LNCaP clone FGC (cell line): Measurements from ENCODE around the gene CD300E.

Source experiments
- DNase-seq: peaks from one replicate; pipeline ENCODE4 v3.0.0-alpha.2; 2011; ENCODE audit warnings: low read depth
- H3K4me3 ChIP-seq: 2 replicates; pipeline ENCODE4 v1.5.1; 2011; ENCODE audit warnings: mild to moderate bottlenecking, low read depth, low read length, control low read depth
- TF ChIP-seq, protein P1 (sequence below): IDR thresholded peaks from 2 replicates; pipeline ENCODE4 v1.5.1; 2012; ENCODE audit warnings: mild to moderate bottlenecking; ENCODE audit not compliant: control insufficient read depth, insufficient read depth; ENCODE audit errors: extremely low read depth

CD300E gene

GRCh38 chr17:74601944-74602572, 21.5 kb downstream of the CD300E start:
- DNase-seq: no peak
- no peak overlapping the region for H3K4me3 ChIP-seq
- TF ChIP-seq, protein P1, sequence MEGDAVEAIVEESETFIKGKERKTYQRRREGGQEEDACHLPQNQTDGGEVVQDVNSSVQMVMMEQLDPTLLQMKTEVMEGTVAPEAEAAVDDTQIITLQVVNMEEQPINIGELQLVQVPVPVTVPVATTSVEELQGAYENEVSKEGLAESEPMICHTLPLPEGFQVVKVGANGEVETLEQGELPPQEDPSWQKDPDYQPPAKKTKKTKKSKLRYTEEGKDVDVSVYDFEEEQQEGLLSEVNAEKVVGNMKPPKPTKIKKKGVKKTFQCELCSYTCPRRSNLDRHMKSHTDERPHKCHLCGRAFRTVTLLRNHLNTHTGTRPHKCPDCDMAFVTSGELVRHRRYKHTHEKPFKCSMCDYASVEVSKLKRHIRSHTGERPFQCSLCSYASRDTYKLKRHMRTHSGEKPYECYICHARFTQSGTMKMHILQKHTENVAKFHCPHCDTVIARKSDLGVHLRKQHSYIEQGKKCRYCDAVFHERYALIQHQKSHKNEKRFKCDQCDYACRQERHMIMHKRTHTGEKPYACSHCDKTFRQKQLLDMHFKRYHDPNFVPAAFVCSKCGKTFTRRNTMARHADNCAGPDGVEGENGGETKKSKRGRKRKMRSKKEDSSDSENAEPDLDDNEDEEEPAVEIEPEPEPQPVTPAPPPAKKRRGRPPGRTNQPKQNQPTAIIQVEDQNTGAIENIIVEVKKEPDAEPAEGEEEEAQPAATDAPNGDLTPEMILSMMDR: peak; percentile 68

DNA sequence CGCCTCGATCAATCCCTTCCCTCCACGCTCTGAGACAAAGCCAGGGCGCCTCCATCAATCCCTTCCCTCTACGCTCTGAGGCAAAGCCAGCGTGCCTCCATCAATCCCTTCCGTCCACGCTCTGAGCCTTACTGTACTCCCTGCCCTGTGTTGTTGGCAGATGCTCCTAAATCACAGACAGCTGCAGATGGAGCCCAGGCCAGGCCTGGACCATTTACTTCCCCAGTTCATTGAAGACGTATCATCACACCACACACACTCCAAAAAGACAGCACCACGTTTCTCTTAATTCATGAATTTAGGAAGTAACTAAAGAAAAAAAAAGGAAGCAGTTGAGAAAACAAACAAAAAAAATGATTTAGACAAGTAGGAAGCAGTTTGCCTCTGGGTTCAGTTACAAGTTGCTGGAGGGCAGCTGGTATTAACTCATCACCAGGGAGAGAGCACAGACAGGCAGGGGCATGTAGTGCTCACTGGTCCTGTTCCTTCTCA, 24.0 kb downstream of the CD300E start:
- DNase-seq: no peak
- H3K4me3 ChIP-seq: no peak overlapping the region
- TF ChIP-seq, protein P1: no peak

GRCh38 chr17:74599023-74599399, 24.5 kb downstream of the CD300E start:
- no peak for DNase-seq
- TF ChIP-seq, protein P1: no peak

GRCh38 chr17:74598346-74599022, 25.1 kb downstream of the CD300E start:
- no peak for DNase-seq
- no peak overlapping the region for H3K4me3 ChIP-seq
- TF ChIP-seq, protein P1: no peak

More at GRCh38 chr17:74599023-74599399, 24.5 kb downstream of the CD300E start:
- H3K4me3 ChIP-seq: no peak overlapping the region

DNA sequence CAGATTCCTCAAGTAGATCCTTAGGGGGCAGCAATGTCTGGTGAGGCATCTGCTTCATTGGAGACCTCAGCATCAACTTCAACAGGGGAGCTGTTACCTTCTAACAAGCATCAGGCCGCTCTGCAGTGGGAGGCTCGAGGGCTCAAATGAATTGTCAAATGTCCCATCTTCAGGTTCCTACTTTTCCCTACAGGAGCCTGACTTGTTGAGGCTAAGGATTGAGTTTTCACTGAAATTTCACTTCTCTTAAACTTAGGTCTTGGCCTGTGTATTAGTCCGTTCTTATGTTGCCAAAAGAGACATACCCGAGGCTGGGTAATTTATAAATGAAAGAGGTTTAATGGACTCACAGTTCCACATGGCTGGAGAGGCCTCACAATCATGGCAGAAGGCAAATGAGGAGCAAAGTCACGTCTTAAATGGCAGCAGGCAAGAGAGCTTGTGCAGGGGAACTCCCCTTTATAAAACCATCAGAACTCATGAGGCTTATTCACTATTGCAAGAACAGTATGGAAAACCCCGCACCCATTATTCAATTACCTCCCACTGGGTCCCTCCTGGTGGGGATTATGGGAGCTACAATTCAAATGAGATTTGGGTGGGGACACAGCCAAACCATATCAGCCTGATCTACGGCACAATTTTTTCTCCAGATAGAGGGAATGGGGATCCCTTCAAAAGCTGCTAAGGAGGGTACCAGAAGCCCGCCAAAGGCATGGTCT, 26.3 kb downstream of the CD300E start:
- TF ChIP-seq, protein P1: no peak
- DNase-seq: no peak
- no peak overlapping the region for H3K4me3 ChIP-seq

DNA sequence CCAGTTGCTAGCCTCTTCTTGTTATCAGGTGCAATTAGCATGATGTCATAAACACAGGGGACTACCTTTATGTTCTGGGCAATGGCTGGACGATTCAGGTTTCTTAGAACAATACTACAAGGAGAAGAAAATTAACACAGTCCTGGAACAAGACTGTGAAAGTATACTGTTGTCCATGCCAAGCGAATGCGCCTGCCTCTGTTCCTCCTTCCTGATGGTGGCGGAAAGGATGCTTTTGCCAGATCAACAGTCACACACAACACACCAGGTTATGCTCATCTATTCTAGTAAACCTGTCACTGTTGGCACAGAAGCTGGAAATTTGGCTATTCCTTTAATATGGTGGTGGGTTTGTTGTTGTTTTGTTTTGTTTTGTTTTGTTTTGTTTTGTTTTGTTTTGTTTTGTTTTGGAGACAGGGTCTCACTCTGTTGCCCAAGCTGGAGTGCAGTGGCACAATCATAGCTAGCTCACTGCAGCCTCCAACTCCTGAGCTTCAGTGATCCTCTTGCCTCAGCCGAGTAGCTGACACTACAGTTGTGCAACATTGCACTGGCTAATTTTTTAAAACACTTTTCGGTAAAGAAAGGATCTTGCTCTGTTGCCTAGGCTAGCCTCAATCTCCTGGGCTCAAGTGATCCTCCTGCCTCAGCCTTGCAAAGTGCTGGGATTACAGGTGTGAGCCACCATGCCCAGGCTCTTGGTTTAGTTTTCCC, 28.3 kb downstream of the CD300E start:
- TF ChIP-seq, protein P1: no peak
- DNase-seq: no peak
- H3K4me3 ChIP-seq: no peak overlapping the region
